Measurements from ENCODE around the gene MYOC.

Gene MYOC

GRCh38 chr1:171680339-171680738, 27.9 kb upstream of the MYOC start:
- no peaks in the 10 kb centered on the region for H3K79me2 ChIP-seq (ENCODE audit: low read length)
- no peak overlapping the region for H2AFZ ChIP-seq (ENCODE audit: low read depth, low read length)
- TF ChIP-seq EZH2phosphoT487 (IDR thresholded peaks at IDR 0.05; ENCODE audit: low read depth) (no peak), CTCF (IDR thresholded peaks at IDR 0.05; ENCODE audit: low read depth, low read length) (no peak)
- no peaks in the 10 kb centered on the region for H3K27me3 ChIP-seq (ENCODE audit: low read depth, low read length)
- no peak overlapping the region for H3K4me2 ChIP-seq (ENCODE audit: low read length)
- H3K4me3 ChIP-seq (ENCODE audit: low read length): no peak overlapping the region
- H3K9ac ChIP-seq (ENCODE audit: low read length): no peak overlapping the region
- H4K20me1 ChIP-seq (ENCODE audit: insufficient read depth, low read length): no peaks in the 10 kb centered on the region
- H3K9me3 ChIP-seq (ENCODE audit: insufficient read depth, low read length): no peaks in the 10 kb centered on the region
- H3K36me3 ChIP-seq (replicated peaks; ENCODE audit: low read depth, low read length): no peaks in the 10 kb centered on the region
- peaks cover 14% of the 10 kb centered on the region for H3K4me1 ChIP-seq (ENCODE audit: low read length)
- H3K27ac ChIP-seq (ENCODE audit: low read length): no peak overlapping the region

- Histone ChIP-seq H3K27ac (ENCODE audit: low read length) (no peak overlapping the region), H3K4me2 (ENCODE audit: low read length) (no peak overlapping the region), H3K79me2 (ENCODE audit: low read length) (no peaks in the 10 kb centered on the region), H3K27me3 (ENCODE audit: low read depth, low read length) (no peaks in the 10 kb centered on the region), H4K20me1 (ENCODE audit: insufficient read depth, low read length) (no peaks in the 10 kb centered on the region), H3K36me3 (replicated peaks; ENCODE audit: low read depth, low read length) (no peaks in the 10 kb centered on the region), H3K4me3 (ENCODE audit: low read length) (no peak overlapping the region), H3K4me1 (ENCODE audit: low read length) (peaks cover 19% of the 10 kb centered on the region), H2AFZ (ENCODE audit: low read depth, low read length) (no peak overlapping the region), H3K9me3 (ENCODE audit: insufficient read depth, low read length) (no peaks in the 10 kb centered on the region), H3K9ac (ENCODE audit: low read length) (no peak overlapping the region)
- TF ChIP-seq EZH2phosphoT487 (IDR thresholded peaks at IDR 0.05; ENCODE audit: low read depth): no peak
- no peak for TF ChIP-seq CTCF (IDR thresholded peaks at IDR 0.05; ENCODE audit: low read depth, low read length)
Observed at GRCh38 chr1:171676823-171677222, 24.3 kb upstream of the MYOC start.

DNA sequence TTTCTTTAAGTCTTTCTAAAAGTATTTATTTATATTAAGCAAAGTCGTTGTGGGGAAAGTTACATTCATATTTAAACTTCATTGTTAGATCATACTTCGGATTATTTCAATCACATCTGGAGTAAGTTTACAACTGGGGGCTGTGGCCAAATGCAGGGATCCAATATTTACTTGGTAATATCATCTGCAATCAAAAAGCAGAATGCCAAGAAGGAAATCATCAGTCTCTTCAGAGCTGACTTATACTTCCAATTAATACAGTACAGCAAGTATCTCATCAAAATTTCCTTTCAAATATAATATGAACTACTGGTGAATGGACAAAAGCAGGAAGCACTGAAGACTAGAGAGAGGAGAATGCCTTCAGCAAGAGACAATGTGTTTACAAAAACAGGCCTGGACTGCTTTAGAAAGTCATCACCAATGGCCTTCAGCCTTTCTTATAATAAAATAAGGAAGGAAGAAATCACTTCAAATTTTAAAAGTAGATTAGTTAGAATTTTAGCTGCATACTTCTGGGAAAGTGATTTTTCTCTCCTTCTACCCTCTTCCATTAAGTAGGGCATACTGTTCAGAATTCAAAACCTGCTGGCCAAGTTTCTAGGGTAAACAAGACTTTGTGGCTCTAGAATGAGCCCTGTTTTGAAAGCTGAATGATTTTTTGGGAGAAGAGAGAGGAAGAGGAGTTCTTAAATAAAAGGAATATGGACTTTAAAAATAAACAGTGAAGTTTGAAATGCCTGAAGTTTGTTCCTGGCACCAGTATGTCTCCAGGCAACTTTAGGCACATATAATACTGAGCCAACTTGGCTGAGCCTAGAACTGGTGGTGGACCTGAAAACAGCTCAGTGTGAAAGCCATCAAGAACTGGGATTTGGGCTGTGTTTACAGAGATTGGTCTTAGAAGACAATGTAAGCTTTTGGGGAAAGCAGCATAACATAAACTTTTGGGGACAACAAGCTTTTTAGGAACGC, 22.2 kb upstream of the MYOC start:
- TF ChIP-seq CTCF (IDR thresholded peaks at IDR 0.05; ENCODE audit: low read depth, low read length) (no peak), EZH2phosphoT487 (IDR thresholded peaks at IDR 0.05; ENCODE audit: low read depth) (no peak)
- Histone ChIP-seq H3K27ac (ENCODE audit: low read length) (no peak overlapping the region), H4K20me1 (ENCODE audit: insufficient read depth, low read length) (no peaks in the 10 kb centered on the region), H3K36me3 (replicated peaks; ENCODE audit: low read depth, low read length) (no peaks in the 10 kb centered on the region), H3K4me1 (ENCODE audit: low read length) (peaks cover 17% of the 10 kb centered on the region), H3K27me3 (ENCODE audit: low read depth, low read length) (no peaks in the 10 kb centered on the region), H3K9ac (ENCODE audit: low read length) (no peak overlapping the region), H3K79me2 (ENCODE audit: low read length) (no peaks in the 10 kb centered on the region), H3K4me3 (ENCODE audit: low read length) (no peak overlapping the region), H2AFZ (ENCODE audit: low read depth, low read length) (no peak overlapping the region), H3K4me2 (ENCODE audit: low read length) (no peak overlapping the region), H3K9me3 (ENCODE audit: insufficient read depth, low read length) (no peaks in the 10 kb centered on the region)

- H3K27me3 ChIP-seq (ENCODE audit: low read depth, low read length): no peaks in the 10 kb centered on the region
- H3K4me3 ChIP-seq (ENCODE audit: low read length): no peak overlapping the region
- no peaks in the 10 kb centered on the region for H4K20me1 ChIP-seq (ENCODE audit: insufficient read depth, low read length)
- TF ChIP-seq CTCF (IDR thresholded peaks at IDR 0.05; ENCODE audit: low read depth, low read length) (no peak), EZH2phosphoT487 (IDR thresholded peaks at IDR 0.05; ENCODE audit: low read depth) (no peak)
- no peaks in the 10 kb centered on the region for H3K79me2 ChIP-seq (ENCODE audit: low read length)
- no peak overlapping the region for H2AFZ ChIP-seq (ENCODE audit: low read depth, low read length)
- no peak overlapping the region for H3K4me2 ChIP-seq (ENCODE audit: low read length)
- no peak overlapping the region for H3K9ac ChIP-seq (ENCODE audit: low read length)
- 0 out of 2 replicates have a peak, but pooled peaks cover 7% of the 10 kb centered on the region for H3K4me1 ChIP-seq (ENCODE audit: low read length)
- H3K9me3 ChIP-seq (ENCODE audit: insufficient read depth, low read length): no peaks in the 10 kb centered on the region
- H3K27ac ChIP-seq (ENCODE audit: low read length): no peak overlapping the region
- H3K36me3 ChIP-seq (replicated peaks; ENCODE audit: low read depth, low read length): no peaks in the 10 kb centered on the region
Observed at GRCh38 chr1:171670739-171671138, 18.3 kb upstream of the MYOC start.
